Endothelial cell (in vitro differentiated cells): Measurements from ENCODE around the gene COX4I2. TPM values are rescaled to one million over a fixed set of nuclear protein-coding genes. Genes with fewer than 3 reads are reported as not detected.
A peak's percentile ranks its signal among the peaks of the same experiment; 100 is the strongest.

Source experiments
- DNase-seq: peaks from one replicate; pipeline ENCODE4 v3.0.0; 2021; ENCODE audit warnings: low spot score
- H3K27ac Mint-ChIP-seq: one replicate; pipeline ENCODE4 v1.8.0; 2021; ENCODE audit warnings: mixed read lengths, inconsistent platforms; ENCODE audit not compliant: unreplicated experiment
- H3K27me3 Mint-ChIP-seq: one replicate; pipeline ENCODE4 v1.8.0; 2021; ENCODE audit warnings: mild to moderate bottlenecking, moderate library complexity, mixed read lengths, inconsistent platforms; ENCODE audit not compliant: unreplicated experiment
- H3K36me3 Mint-ChIP-seq: one replicate; pipeline ENCODE4 v1.8.0; 2021; ENCODE audit warnings: mild to moderate bottlenecking, low read depth, mixed read lengths, inconsistent platforms; ENCODE audit not compliant: unreplicated experiment
- H3K4me1 Mint-ChIP-seq: one replicate; pipeline ENCODE4 v1.8.0; 2021; ENCODE audit warnings: mild to moderate bottlenecking, mixed read lengths, inconsistent platforms; ENCODE audit not compliant: unreplicated experiment
- H3K4me3 Mint-ChIP-seq: one replicate; pipeline ENCODE4 v1.8.0; 2021; ENCODE audit warnings: mild to moderate bottlenecking, mixed read lengths, inconsistent platforms; ENCODE audit not compliant: unreplicated experiment
- H3K9me3 Mint-ChIP-seq: one replicate; pipeline ENCODE4 v1.8.0; 2021; ENCODE audit warnings: mixed read lengths, inconsistent platforms; ENCODE audit not compliant: unreplicated experiment
- CTCF ChIP-seq: fragments of 200-600 bp; sonication (generic); IDR thresholded peaks from one replicate; pipeline ENCODE4 v1.5.0; 2021; ENCODE audit warnings: antibody characterized with exemption; ENCODE audit not compliant: unreplicated experiment
- total RNA-seq: library from RNA; stranded (reverse); fragmentation: NEBNext Ultra II Directional; extraction: Animal tissue kit (Norgen Biotek cat#: 25700); gene quantifications from one replicate; pipeline ENCODE4 v1.2.1, GENCODE V29; 2021; ENCODE audit not compliant: unreplicated experiment

COX4I2 gene
- total RNA-seq, 1 donor from 2014 or later, result not detected

- no peak for TF ChIP-seq CTCF
- no peaks in the 10 kb centered on the region for H3K9me3 Mint-ChIP-seq
- no peak overlapping the region for H3K4me3 Mint-ChIP-seq
- DNase-seq, result no peak
- H3K4me1 Mint-ChIP-seq, result peaks cover 42% of the 10 kb centered on the region
- H3K27ac Mint-ChIP-seq, result no peak overlapping the region
- H3K36me3 Mint-ChIP-seq, result peaks cover 29% of the 10 kb centered on the region
- peaks cover 1% of the 10 kb centered on the region for H3K27me3 Mint-ChIP-seq
Observed at GRCh38 chr20:31682352-31682751, 44.6 kb downstream of the COX4I2 start.

GRCh38 chr20:31682927-31683326 is 45.2 kb downstream of the COX4I2 start:
- no peaks in the 10 kb centered on the region for H3K9me3 Mint-ChIP-seq
- H3K4me1 Mint-ChIP-seq, result peaks cover 36% of the 10 kb centered on the region
- no peak for DNase-seq
- H3K27ac Mint-ChIP-seq, result peak overlapping the region; percentile 20
- no peak for TF ChIP-seq CTCF
- peaks cover 29% of the 10 kb centered on the region for H3K36me3 Mint-ChIP-seq
- no peak overlapping the region for H3K4me3 Mint-ChIP-seq
- H3K27me3 Mint-ChIP-seq, result peaks cover 1% of the 10 kb centered on the region

- Mint-ChIP-seq H3K27ac (peak overlapping the region; percentile 32), H3K36me3 (peaks cover 24% of the 10 kb centered on the region), H3K4me3 (peak overlapping the region; percentile 58), H3K4me1 (peaks cover 22% of the 10 kb centered on the region), H3K27me3 (no peaks in the 10 kb centered on the region), H3K9me3 (no peaks in the 10 kb centered on the region)
- no peak for TF ChIP-seq CTCF
- no peak for DNase-seq
Observed at GRCh38 chr20:31684153-31685015, 46.7 kb downstream of the COX4I2 start.

GRCh38 chr20:31685853-31686643 is 48.3 kb downstream of the COX4I2 start:
- no peaks in the 10 kb centered on the region for H3K9me3 Mint-ChIP-seq
- no peak overlapping the region for H3K27ac Mint-ChIP-seq
- peaks cover 20% of the 10 kb centered on the region for H3K36me3 Mint-ChIP-seq
- H3K4me1 Mint-ChIP-seq, result peaks cover 12% of the 10 kb centered on the region
- no peak overlapping the region for H3K4me3 Mint-ChIP-seq
- DNase-seq, result no peak
- no peak for TF ChIP-seq CTCF
- peaks cover 2% of the 10 kb centered on the region for H3K27me3 Mint-ChIP-seq

- no peak overlapping the region for H3K27ac Mint-ChIP-seq
- TF ChIP-seq CTCF, result no peak
- peaks cover 2% of the 10 kb centered on the region for H3K27me3 Mint-ChIP-seq
- H3K9me3 Mint-ChIP-seq, result no peaks in the 10 kb centered on the region
- no peak for DNase-seq
- peaks cover 16% of the 10 kb centered on the region for H3K4me1 Mint-ChIP-seq
- H3K4me3 Mint-ChIP-seq, result no peak overlapping the region
- peaks cover 19% of the 10 kb centered on the region for H3K36me3 Mint-ChIP-seq
Observed at GRCh38 chr20:31687777-31688176, 50.1 kb downstream of the COX4I2 start.
